Panc1 (cell line): Measurements from ENCODE around the gene POC5. TPM values are rescaled to one million over a fixed set of nuclear protein-coding genes. Genes with fewer than 3 reads are reported as not detected.

Experiments used
- ATAC-seq: fragments of 200-7000 bp; cut with Tn5 transposase; 2 replicates; pipeline ENCODE4 v1.9.1; 2020; ENCODE audit warnings: mild to moderate bottlenecking, moderate library complexity
- BruUV-seq: library from RNA; stranded (reverse); fragments of 400-500 nt; replicated peaks from 2 replicates; lab custom pipeline; 2021; lab: Mats Ljungman, UMichigan
- CTCF ChIA-PET: fragments of 300-600 bp; sonication (Branson Sonifier 250); formaldehyde crosslinking; loops from one replicate; lab custom pipeline; 2022; ENCODE audit warnings: antibody characterized with exemption; lab: Charles Lee
- POLR2A ChIA-PET: fragments of 300-600 bp; sonication (Branson Sonifier 250); formaldehyde crosslinking; loops from one replicate; lab custom pipeline; 2022; ENCODE audit warnings: antibody characterized with exemption; lab: Charles Lee
- DNase-seq: peaks from one replicate; pipeline ENCODE4 v3.0.0-alpha.2; 2010; ENCODE audit warnings: low read depth, low spot score
- H3K27ac ChIP-seq: 2 replicates; pipeline ENCODE4 v1.5.1; 2011; ENCODE audit warnings: mild to moderate bottlenecking, low read length, inconsistent platforms
- H3K27me3 ChIP-seq: fragments of 200-500 bp; sonication (Bioruptor generic); 2 replicates; pipeline ENCODE4 v1.6.0; 2014; ENCODE audit warnings: low read length, inconsistent platforms; ENCODE audit not compliant: control insufficient read depth, insufficient read depth
- H3K36me3 ChIP-seq: fragments of 200-500 bp; sonication (Bioruptor generic); 2 replicates; pipeline ENCODE4 v1.5.1; 2014; ENCODE audit warnings: inconsistent platforms, mild to moderate bottlenecking, low read length, moderate library complexity; ENCODE audit not compliant: control insufficient read depth, insufficient read depth
- H3K4me1 ChIP-seq: 2 replicates; pipeline ENCODE4 v1.5.1; 2011; ENCODE audit warnings: inconsistent platforms, mild to moderate bottlenecking, low read length, moderate library complexity; ENCODE audit not compliant: control insufficient read depth, insufficient read depth
- H3K4me3 ChIP-seq, 2 experiments: 2 replicates each; pipeline ENCODE4 v1.5.1; 2011 to 2012; ENCODE audit warnings: low read depth in 2 of 2, low read length in 2 of 2, mild to moderate bottlenecking in 2 of 2, inconsistent platforms in 1 of 2, moderate library complexity in 1 of 2
- H3K9me3 ChIP-seq: fragments of 200-500 bp; sonication (Bioruptor generic); 2 replicates; pipeline ENCODE4 v1.5.1; 2014; ENCODE audit warnings: low read depth, mild to moderate bottlenecking, inconsistent platforms, low read length, moderate library complexity; ENCODE audit not compliant: control insufficient read depth, insufficient read depth
- POLR2AphosphoS5 ChIP-seq: IDR thresholded peaks from 2 replicates; pipeline ENCODE4 v1.6.1; 2012; ENCODE audit warnings: mild to moderate bottlenecking, low read depth, low read length, moderate library complexity
- SIN3A ChIP-seq: IDR thresholded peaks from 2 replicates; pipeline ENCODE4 v1.6.1; 2012; ENCODE audit warnings: low read depth, mild to moderate bottlenecking, low read length, moderate library complexity, borderline replicate concordance; ENCODE audit not compliant: insufficient read depth
- TCF7L2 ChIP-seq: IDR thresholded peaks from 2 replicates; pipeline ENCODE4 v1.6.1; 2011; ENCODE audit warnings: mild to moderate bottlenecking, low read depth, low read length, inconsistent platforms
- in situ Hi-C: cut with HindIII; loops from 2 replicates; pipeline ENCODE4 v1.10.0; 2016; ENCODE audit warnings: low sequenced_read_pairs, low pct_unique_long_range_greater_than_20kb
- intact Hi-C: fragments of 100-400 bp; cut with micrococcal nuclease; formaldehyde crosslinking; loops from one replicate; pipeline ENCODE4 v1.10.0; 2022; ENCODE audit not compliant: unreplicated experiment
- total RNA-seq: library from RNA; stranded (reverse); gene quantifications from one replicate; pipeline ENCODE4 v1.2.1, GENCODE V29; 2021; ENCODE audit not compliant: unreplicated experiment
- TF ChIP-seq, protein P1 (sequence below): fragments of 450-650 bp; IDR thresholded peaks from 2 replicates; pipeline ENCODE4 v1.5.1; 2017; ENCODE audit warnings: mild to moderate bottlenecking
- TF ChIP-seq, protein P2 (sequence below), 2 experiments: IDR thresholded peaks; 2 replicates each; pipeline ENCODE4 v1.6.1; 2011 to 2012; ENCODE audit warnings: low read depth in 2 of 2, control low read depth in 1 of 2, low read length in 1 of 2, mild to moderate bottlenecking in 1 of 2, moderate library complexity in 1 of 2; ENCODE audit not compliant: insufficient read depth in 1 of 2

Gene POC5
- total RNA-seq, 1 experiment from 2014 or later = 19.7 TPM

DNA sequence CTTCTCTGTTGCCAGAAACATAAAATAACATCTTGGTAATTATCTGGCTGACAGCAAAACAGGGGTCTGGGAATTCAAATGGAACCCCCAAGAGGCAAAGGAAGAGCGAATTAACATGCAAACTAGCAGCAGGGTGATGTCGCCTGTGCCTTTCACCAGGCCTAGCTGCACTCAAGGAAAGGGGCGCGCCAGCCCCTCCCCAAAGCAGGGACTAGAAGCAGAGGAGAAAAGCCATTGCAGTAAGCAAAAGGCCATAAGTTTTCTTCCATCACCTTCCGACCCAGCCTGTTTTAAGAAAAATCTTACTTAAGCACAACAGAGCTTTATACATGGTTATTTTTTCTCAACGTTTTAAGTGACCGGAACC lies 539 bp downstream of the POC5 start:
- ChIA-PET CTCF (no interaction called here), POLR2A (no interaction called here)
- Histone ChIP-seq H3K27ac (peak overlapping the region; percentile 95), H3K27me3 (no peaks in the 10 kb centered on the region), H3K4me1 (peaks cover 9% of the 10 kb centered on the region), H3K4me3 (peak overlapping the region; percentile 95 to 97), H3K9me3 (no peaks in the 10 kb centered on the region), H3K36me3 (peaks cover 10% of the 10 kb centered on the region)
- TF ChIP-seq POLR2AphosphoS5 = no peak
- no peak for TF ChIP-seq TCF7L2
- TF ChIP-seq, protein P1, sequence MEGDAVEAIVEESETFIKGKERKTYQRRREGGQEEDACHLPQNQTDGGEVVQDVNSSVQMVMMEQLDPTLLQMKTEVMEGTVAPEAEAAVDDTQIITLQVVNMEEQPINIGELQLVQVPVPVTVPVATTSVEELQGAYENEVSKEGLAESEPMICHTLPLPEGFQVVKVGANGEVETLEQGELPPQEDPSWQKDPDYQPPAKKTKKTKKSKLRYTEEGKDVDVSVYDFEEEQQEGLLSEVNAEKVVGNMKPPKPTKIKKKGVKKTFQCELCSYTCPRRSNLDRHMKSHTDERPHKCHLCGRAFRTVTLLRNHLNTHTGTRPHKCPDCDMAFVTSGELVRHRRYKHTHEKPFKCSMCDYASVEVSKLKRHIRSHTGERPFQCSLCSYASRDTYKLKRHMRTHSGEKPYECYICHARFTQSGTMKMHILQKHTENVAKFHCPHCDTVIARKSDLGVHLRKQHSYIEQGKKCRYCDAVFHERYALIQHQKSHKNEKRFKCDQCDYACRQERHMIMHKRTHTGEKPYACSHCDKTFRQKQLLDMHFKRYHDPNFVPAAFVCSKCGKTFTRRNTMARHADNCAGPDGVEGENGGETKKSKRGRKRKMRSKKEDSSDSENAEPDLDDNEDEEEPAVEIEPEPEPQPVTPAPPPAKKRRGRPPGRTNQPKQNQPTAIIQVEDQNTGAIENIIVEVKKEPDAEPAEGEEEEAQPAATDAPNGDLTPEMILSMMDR = no peak
- TF ChIP-seq, protein P2, sequence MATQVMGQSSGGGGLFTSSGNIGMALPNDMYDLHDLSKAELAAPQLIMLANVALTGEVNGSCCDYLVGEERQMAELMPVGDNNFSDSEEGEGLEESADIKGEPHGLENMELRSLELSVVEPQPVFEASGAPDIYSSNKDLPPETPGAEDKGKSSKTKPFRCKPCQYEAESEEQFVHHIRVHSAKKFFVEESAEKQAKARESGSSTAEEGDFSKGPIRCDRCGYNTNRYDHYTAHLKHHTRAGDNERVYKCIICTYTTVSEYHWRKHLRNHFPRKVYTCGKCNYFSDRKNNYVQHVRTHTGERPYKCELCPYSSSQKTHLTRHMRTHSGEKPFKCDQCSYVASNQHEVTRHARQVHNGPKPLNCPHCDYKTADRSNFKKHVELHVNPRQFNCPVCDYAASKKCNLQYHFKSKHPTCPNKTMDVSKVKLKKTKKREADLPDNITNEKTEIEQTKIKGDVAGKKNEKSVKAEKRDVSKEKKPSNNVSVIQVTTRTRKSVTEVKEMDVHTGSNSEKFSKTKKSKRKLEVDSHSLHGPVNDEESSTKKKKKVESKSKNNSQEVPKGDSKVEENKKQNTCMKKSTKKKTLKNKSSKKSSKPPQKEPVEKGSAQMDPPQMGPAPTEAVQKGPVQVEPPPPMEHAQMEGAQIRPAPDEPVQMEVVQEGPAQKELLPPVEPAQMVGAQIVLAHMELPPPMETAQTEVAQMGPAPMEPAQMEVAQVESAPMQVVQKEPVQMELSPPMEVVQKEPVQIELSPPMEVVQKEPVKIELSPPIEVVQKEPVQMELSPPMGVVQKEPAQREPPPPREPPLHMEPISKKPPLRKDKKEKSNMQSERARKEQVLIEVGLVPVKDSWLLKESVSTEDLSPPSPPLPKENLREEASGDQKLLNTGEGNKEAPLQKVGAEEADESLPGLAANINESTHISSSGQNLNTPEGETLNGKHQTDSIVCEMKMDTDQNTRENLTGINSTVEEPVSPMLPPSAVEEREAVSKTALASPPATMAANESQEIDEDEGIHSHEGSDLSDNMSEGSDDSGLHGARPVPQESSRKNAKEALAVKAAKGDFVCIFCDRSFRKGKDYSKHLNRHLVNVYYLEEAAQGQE (IDR thresholded peaks at IDR 0.05; ENCODE audit: insufficient read depth in 1 of 2, low read depth in 2 of 2, low read length in 1 of 2) = no peak
- TF ChIP-seq SIN3A = no peak
- DNase-seq = no peak
- intact Hi-C loops (no loop called here), in situ Hi-C loops (no loop called here)
- BruUV-seq = TSS peak; percentile 77
- peak; percentile 20; the same call in 1 of the 2 replicates for ATAC-seq

DNA sequence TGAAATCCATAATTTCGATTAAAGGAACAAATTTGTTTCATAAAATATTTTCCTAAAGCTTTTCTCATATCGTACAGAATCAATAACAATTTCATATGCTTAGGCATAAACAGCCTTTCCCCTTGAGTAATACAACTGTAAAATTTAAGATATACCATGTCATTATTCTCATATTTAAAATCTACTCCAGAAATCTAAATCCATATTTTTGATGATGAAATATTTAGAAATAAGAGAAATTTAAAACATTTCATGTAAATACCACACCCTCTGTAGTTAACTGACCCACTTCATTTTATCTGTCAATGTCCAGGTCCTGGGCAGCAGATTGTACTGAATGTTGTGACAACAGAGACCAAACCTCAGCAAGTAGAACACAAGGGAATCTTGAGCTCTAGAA lies 5.1 kb downstream of the POC5 start:
- H3K27me3 ChIP-seq = no peaks in the 10 kb centered on the region
- ATAC-seq (no peak), DNase-seq (no peak)
- no peak overlapping the region for H3K4me3 ChIP-seq
- TF ChIP-seq POLR2AphosphoS5 (no peak), TCF7L2 (no peak), SIN3A (no peak)
- TF ChIP-seq, protein P1 = no peak
- TF ChIP-seq, protein P2 (IDR thresholded peaks at IDR 0.05; ENCODE audit: insufficient read depth in 1 of 2, low read depth in 2 of 2, low read length in 1 of 2) = no peak
- in situ Hi-C loops = no loop called here
- ChIA-PET CTCF (interaction anchor here (0.6 kb wide), 1 partner anchor 958 kb away, joined by 3 read pairs; no protein-coding TSS in a partner anchor), POLR2A (no interaction called here)
- peaks cover 9% of the 10 kb centered on the region for H3K4me1 ChIP-seq
- H3K36me3 ChIP-seq = peaks cover 18% of the 10 kb centered on the region
- H3K27ac ChIP-seq = no peak overlapping the region
- H3K9me3 ChIP-seq = no peaks in the 10 kb centered on the region
- BruUV-seq = no TSS peak
- intact Hi-C loops = no loop called here
